A673 (cell line): Measurements from ENCODE around the gene SAMD14.

Experiments used
- CTCF ChIP-seq: fragments of 300-800, 200-600 bp; sonication (generic); conservative IDR thresholded peaks from 2 replicates; pipeline ENCODE4 v1.5.1; 2017; ENCODE audit warnings: low read depth, mild to moderate bottlenecking, antibody characterized with exemption, low read length, moderate library complexity, mixed read lengths
- EZH2 ChIP-seq: fragments of 200-600 bp; sonication (generic); IDR thresholded peaks from 2 replicates; pipeline ENCODE4 v1.6.1; 2017; ENCODE audit warnings: borderline replicate concordance, low read depth, mild to moderate bottlenecking, mixed read lengths, antibody characterized with exemption, low read length; ENCODE audit not compliant: poor library complexity, severe bottlenecking

DNA sequence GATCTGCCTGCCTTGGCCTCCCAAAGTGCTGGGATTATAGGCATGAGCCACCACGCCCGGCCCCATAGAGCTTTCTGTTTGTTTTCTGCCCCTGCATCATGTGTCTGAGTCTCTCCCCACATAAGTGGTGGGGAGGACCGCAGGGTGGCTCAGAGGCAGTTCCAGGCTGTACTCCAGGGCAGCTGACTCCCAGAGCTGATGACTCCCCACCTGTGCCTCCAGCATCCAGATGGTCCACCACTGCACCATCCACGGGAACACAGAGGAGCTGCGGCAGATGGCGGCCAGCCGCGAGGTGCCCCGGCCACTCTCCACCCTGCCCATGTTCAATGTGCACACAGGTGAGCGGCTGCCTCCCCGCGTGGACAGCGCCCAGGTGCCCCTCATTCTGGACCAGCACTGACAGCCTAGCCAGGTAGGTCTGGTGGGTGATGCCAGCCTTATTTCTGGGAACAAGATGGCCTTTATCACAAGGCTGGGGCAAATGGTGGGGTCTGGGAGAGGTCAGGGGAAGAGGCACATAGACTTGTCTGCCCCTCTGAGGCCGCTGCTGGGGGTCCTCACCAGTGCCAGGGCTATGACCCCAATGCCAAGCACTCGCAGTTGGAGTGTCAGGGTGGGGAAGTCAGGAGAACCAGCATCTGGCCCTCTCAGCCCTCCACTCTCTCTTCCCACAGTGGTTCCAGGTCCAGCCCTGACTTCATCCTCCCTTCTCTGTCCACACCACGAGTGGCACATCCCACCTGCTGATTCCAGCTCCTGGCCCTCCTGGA is 45.3 kb upstream of the SAMD14 start:
- TF ChIP-seq EZH2, result no peak
- no peak for TF ChIP-seq CTCF
